Smooth muscle cell (in vitro differentiated cells): ENCODE data around the gene FSCN2. TPM values are rescaled to one million over a fixed set of nuclear protein-coding genes. Genes with fewer than 3 reads are reported as not detected.

Source experiments
- DNase-seq: peaks from one replicate; lab custom pipeline; 2025; ENCODE audit not compliant: unreplicated experiment; lab: John Stamatoyannopoulos, UW
- H2AFZ ChIP-seq: fragments of 200-600 bp; sonication (generic); 2 replicates; pipeline ENCODE4 v1.6.0; 2016; ENCODE audit warnings: antibody characterized with exemption, low read depth, mild to moderate bottlenecking
- H3F3A ChIP-seq: fragments of 200-600 bp; sonication (generic); 2 replicates; pipeline ENCODE4 v1.6.0; 2017; ENCODE audit warnings: antibody characterized with exemption, low read depth
- H3K27ac ChIP-seq: fragments of 200-600 bp; sonication (generic); 2 replicates; pipeline ENCODE4 v1.5.1; 2016; ENCODE audit warnings: low read depth, mild to moderate bottlenecking
- H3K27me3 ChIP-seq: fragments of 200-600 bp; sonication (generic); 2 replicates; pipeline ENCODE4 v1.6.1; 2016; ENCODE audit warnings: low read depth, mild to moderate bottlenecking
- H3K36me3 ChIP-seq: fragments of 200-600 bp; sonication (generic); 2 replicates; pipeline ENCODE4 v1.5.1; 2016; ENCODE audit warnings: low read depth
- H3K4me1 ChIP-seq: fragments of 200-600 bp; sonication (generic); 2 replicates; pipeline ENCODE4 v1.5.1; 2016; ENCODE audit warnings: low read depth
- H3K4me2 ChIP-seq: fragments of 200-600 bp; sonication (generic); 2 replicates; pipeline ENCODE4 v1.6.0; 2016; ENCODE audit warnings: mild to moderate bottlenecking
- H3K4me3 ChIP-seq: fragments of 200-600 bp; sonication (generic); 2 replicates; pipeline ENCODE4 v1.5.1; 2016; ENCODE audit warnings: mild to moderate bottlenecking
- H3K79me2 ChIP-seq: fragments of 200-600 bp; sonication (generic); 2 replicates; pipeline ENCODE4 v1.6.0; 2016; ENCODE audit warnings: low read depth, mild to moderate bottlenecking
- H3K9ac ChIP-seq: fragments of 200-600 bp; sonication (generic); 2 replicates; pipeline ENCODE4 v1.6.0; 2016; ENCODE audit warnings: low read depth
- H3K9me3 ChIP-seq: fragments of 200-600 bp; sonication (generic); replicated peaks from 2 replicates; pipeline ENCODE4 v1.5.1; 2016; ENCODE audit warnings: low read depth
- H4K20me1 ChIP-seq: fragments of 200-600 bp; sonication (generic); 2 replicates; pipeline ENCODE4 v1.6.0; 2016; ENCODE audit warnings: low read depth
- WGBS: methylation state at CpG from one replicate; pipeline ENCODE4 v1.1.7; 2016; ENCODE audit warnings: low lambda C conversion rate; 5-methylcytosine and 5-hydroxymethylcytosine counted together
- polyA plus RNA-seq: library from polyadenylated mRNA; unstranded; fragments of >200 nt; fragmentation: Nextera tagmentation; extraction: Ambion mirVana; gene quantifications from 2 replicates; pipeline ENCODE4 v1.2.1, GENCODE V29; 2016
- total RNA-seq: library from RNA; depleted of rRNA; stranded (reverse); fragments of >200 nt; gene quantifications from 2 replicates; pipeline ENCODE4 v1.2.3, GENCODE V29; 2014
- TF ChIP-seq, protein P1 (sequence below): fragments of 200-600 bp; sonication (generic); IDR thresholded peaks from 2 replicates; pipeline ENCODE4 v1.5.1; 2017; ENCODE audit warnings: borderline replicate concordance, mild to moderate bottlenecking, antibody characterized with exemption; ENCODE audit not compliant: insufficient read depth, poor library complexity, severe bottlenecking

FSCN2 gene
- total and polyA plus RNA-seq, 2 experiments from 2014 or later, result 0.63 to 0.72 TPM

DNA sequence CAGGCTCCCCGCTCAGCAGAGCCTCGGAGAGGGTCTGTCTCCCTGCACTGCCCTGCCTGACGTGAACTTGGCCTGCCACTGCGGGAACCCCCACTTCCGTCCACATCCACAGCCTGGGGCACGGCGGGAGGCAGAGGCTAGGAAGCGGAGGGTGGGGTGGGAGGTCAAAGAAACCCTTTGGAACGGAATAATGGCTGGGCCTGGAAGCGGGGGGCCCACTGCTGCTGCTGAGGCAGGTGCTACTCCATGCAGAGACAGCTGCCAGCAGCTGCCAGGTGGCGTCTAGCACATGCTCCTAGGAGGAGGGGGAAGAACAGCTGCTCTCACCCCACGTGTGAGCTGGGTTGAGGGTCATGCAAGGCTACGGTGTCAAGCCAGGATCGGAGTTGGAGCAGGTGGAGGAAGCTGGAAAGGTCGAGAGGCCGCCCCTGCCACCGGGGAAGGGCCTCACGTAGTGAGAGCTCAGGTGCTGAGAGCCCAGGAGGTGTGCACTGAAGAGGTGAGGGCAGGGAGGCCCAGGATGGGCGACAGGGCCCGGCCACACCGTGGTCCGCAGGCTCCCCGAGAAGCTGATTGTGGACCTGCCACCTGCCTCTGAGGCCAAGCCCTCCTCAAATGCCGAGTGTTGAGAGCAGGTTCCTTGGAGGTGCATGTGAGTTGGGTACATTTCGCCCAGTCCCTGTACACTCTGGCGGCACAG lies 9.8 kb downstream of the FSCN2 start:
- Histone ChIP-seq H3K4me1 (peaks cover 9% of the 10 kb centered on the region), H3K79me2 (no peaks in the 10 kb centered on the region), H3K4me2 (no peak overlapping the region), H3K27ac (no peak overlapping the region), H3K9ac (no peak overlapping the region), H3F3A (no peaks in the 10 kb centered on the region), H2AFZ (no peak overlapping the region), H4K20me1 (peaks cover 10% of the 10 kb centered on the region), H3K27me3 (peaks cover 11% of the 10 kb centered on the region), H3K4me3 (no peak overlapping the region), H3K9me3 (no peaks in the 10 kb centered on the region), H3K36me3 (no peaks in the 10 kb centered on the region)
- WGBS, result 85% methylated on average over 23 of the region's 26 CpGs
- DNase-seq, result no peak
- TF ChIP-seq, protein P1, sequence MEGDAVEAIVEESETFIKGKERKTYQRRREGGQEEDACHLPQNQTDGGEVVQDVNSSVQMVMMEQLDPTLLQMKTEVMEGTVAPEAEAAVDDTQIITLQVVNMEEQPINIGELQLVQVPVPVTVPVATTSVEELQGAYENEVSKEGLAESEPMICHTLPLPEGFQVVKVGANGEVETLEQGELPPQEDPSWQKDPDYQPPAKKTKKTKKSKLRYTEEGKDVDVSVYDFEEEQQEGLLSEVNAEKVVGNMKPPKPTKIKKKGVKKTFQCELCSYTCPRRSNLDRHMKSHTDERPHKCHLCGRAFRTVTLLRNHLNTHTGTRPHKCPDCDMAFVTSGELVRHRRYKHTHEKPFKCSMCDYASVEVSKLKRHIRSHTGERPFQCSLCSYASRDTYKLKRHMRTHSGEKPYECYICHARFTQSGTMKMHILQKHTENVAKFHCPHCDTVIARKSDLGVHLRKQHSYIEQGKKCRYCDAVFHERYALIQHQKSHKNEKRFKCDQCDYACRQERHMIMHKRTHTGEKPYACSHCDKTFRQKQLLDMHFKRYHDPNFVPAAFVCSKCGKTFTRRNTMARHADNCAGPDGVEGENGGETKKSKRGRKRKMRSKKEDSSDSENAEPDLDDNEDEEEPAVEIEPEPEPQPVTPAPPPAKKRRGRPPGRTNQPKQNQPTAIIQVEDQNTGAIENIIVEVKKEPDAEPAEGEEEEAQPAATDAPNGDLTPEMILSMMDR, result no peak

DNA sequence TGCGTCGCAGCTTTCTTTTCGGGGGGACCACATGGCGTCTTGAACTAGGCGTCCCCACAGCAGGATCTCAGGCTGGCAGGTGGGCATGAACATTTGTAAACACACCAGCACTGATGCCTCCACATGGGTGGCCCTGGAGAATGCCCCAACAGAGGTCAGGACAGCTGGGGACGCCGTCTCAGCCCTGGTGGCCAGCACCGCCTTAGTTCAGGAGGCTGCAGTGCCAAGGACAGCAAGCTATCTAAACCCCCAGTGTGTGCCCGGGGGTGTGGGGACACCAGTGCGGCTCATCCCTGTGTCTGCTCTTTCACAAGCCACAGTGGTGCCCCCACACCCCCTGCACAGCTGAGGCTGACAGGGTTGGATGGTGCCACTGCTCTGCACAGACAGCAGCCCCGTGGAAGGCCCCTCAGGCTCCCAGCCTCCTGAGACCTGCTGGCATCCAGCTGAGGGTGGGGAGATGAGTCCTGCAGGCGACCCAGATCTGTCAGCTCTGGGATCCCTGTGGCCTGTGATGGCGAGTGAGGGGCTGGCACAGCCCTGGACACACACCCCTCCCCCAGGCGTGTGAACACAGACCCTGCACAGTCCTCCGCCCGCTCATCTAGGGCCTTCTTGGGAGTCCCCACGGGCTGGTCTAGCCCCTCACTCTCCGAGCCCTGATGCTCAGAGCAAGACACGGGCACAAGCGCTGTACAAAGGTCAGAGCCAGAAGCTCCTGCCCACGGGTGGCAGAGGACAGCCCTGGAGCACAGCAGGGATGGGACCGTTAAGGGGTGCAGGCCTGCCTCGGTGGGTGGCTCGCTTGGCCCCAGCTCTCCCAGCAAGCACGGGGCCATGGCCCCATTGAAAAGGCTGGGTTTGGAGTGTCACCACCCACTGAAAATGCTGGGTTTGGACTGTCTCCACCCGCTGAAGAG lies 10.7 kb downstream of the FSCN2 start:
- Histone ChIP-seq H2AFZ (no peak overlapping the region), H3K4me2 (no peak overlapping the region), H3K9me3 (no peaks in the 10 kb centered on the region), H4K20me1 (peaks cover 10% of the 10 kb centered on the region), H3K36me3 (no peaks in the 10 kb centered on the region), H3K79me2 (no peaks in the 10 kb centered on the region), H3K27me3 (peaks cover 11% of the 10 kb centered on the region), H3K4me3 (no peak overlapping the region), H3K9ac (no peak overlapping the region), H3K27ac (no peak overlapping the region), H3F3A (no peaks in the 10 kb centered on the region), H3K4me1 (peaks cover 9% of the 10 kb centered on the region)
- TF ChIP-seq, protein P1, result no peak
- 94% methylated on average over 25 of the region's 26 CpGs for WGBS
- DNase-seq, result no peak

GRCh38 chr17:81539571-81539900 lies 11.4 kb downstream of the FSCN2 start:
- 85% methylated on average over 10 of the region's 10 CpGs for WGBS
- Histone ChIP-seq H3K4me1 (peaks cover 9% of the 10 kb centered on the region), H4K20me1 (peaks cover 10% of the 10 kb centered on the region), H3K36me3 (no peaks in the 10 kb centered on the region), H3K27ac (no peak overlapping the region), H3K79me2 (no peaks in the 10 kb centered on the region), H3K4me3 (no peak overlapping the region), H3K4me2 (no peak overlapping the region), H3K9ac (no peak overlapping the region), H3F3A (no peaks in the 10 kb centered on the region), H2AFZ (no peak overlapping the region), H3K9me3 (no peaks in the 10 kb centered on the region), H3K27me3 (peaks cover 11% of the 10 kb centered on the region)
- TF ChIP-seq, protein P1, result no peak
- no peak for DNase-seq
